ENCODE data around the gene HOXD12. TPM values are rescaled to one million over a fixed set of nuclear protein-coding genes. Genes with fewer than 3 reads are reported as not detected.

The HOXD12 gene
- total RNA-seq, 1 experiment from 2014 or later, result not detected

GRCh38 chr2:176135035-176135440 lies 35.4 kb downstream of the HOXD12 start:
- no peaks in the 10 kb centered on the region for H3K9me3 ChIP-seq (ENCODE audit: insufficient read depth, low read depth)
- no peak overlapping the region for H3K4me3 ChIP-seq
- no TSS peak for BruUV-seq (replicated peaks)
- peaks cover 21% of the 10 kb centered on the region for H3K27me3 ChIP-seq (ENCODE audit: insufficient read depth, low read depth)
- no peak overlapping the region for H3K4me2 ChIP-seq
- ChIA-PET CTCF (no interaction called here), POLR2A (ENCODE audit: unreplicated experiment) (no interaction called here)
- no peak overlapping the region for H3K27ac ChIP-seq
- intact Hi-C loops (cut with micrococcal nuclease; ENCODE audit: unreplicated experiment), result loop anchor here (1.0 to 2.0 kb wide), 2 partner anchors 504 to 517 kb away; no protein-coding TSS in a partner anchor
- H3K4me1 ChIP-seq (replicated peaks; ENCODE audit: insufficient read depth), result no peaks in the 10 kb centered on the region
- no peaks in the 10 kb centered on the region for H4K20me1 ChIP-seq (ENCODE audit: insufficient read depth)
- no peaks in the 10 kb centered on the region for H3K79me2 ChIP-seq (ENCODE audit: low read depth)
- H2AFZ ChIP-seq, result no peak overlapping the region
- no peaks in the 10 kb centered on the region for H3F3A ChIP-seq (ENCODE audit: insufficient read depth, low read depth)
- no peak for DNase-seq
- no peaks in the 10 kb centered on the region for H3K36me3 ChIP-seq (ENCODE audit: low read depth)
- TF ChIP-seq, protein P1, sequence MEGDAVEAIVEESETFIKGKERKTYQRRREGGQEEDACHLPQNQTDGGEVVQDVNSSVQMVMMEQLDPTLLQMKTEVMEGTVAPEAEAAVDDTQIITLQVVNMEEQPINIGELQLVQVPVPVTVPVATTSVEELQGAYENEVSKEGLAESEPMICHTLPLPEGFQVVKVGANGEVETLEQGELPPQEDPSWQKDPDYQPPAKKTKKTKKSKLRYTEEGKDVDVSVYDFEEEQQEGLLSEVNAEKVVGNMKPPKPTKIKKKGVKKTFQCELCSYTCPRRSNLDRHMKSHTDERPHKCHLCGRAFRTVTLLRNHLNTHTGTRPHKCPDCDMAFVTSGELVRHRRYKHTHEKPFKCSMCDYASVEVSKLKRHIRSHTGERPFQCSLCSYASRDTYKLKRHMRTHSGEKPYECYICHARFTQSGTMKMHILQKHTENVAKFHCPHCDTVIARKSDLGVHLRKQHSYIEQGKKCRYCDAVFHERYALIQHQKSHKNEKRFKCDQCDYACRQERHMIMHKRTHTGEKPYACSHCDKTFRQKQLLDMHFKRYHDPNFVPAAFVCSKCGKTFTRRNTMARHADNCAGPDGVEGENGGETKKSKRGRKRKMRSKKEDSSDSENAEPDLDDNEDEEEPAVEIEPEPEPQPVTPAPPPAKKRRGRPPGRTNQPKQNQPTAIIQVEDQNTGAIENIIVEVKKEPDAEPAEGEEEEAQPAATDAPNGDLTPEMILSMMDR (conservative IDR thresholded peaks at IDR 0.05), result no peak; the same call in 1 of the 2 replicates
- no peak for TF ChIP-seq EZH2 (IDR thresholded peaks at IDR 0.05; ENCODE audit: low read depth)
- H3K9me2 ChIP-seq (ENCODE audit: insufficient read depth), result no peaks in the 10 kb centered on the region

DNA sequence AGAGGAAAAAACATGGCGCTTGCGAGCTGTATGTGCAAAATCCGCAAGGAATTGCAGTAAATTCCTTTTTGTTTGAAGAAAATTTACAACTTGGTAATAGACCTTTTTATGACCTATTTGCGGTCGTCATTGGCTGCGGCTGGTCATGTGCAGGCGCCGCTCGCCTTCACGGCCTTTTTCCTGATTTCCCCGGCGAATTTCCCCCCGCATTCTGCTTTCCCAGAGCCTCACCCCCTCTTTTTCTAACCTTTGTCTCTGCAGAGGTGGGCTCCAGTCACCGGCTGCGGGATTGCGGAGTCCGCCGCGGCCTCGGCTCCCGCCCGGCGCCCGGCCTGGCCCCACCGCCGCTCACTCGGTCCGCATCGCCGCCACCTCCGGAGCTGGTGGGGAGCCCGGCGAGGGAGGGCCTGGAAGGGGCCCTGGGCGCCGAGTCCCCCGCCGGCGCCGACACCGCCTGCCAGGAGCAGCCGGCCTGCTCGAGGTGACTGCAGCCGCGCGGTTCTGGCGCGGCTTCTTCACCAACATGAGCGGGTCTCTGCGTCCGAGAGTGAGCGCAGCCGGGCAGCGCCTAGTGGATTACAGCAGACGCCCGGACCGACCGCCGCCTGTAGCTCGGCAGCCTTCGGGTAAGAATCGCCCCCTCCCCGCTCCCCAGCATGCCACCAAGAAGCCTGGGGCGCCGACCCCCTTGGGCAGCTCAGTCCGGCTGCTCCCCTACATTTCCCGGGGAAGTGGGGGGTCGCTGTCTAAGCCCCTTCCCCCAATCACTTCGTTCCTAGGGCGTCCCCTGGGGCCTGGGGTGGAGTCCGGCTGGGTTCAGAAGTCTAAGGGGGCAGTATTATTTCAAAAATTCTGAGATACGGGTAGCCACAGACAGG lies 37.0 kb downstream of the HOXD12 start:
- POLR2A ChIA-PET (ENCODE audit: unreplicated experiment), result no interaction called here
- H3K4me3 ChIP-seq, result no peak overlapping the region
- H3K4me2 ChIP-seq, result no peak overlapping the region

DNA sequence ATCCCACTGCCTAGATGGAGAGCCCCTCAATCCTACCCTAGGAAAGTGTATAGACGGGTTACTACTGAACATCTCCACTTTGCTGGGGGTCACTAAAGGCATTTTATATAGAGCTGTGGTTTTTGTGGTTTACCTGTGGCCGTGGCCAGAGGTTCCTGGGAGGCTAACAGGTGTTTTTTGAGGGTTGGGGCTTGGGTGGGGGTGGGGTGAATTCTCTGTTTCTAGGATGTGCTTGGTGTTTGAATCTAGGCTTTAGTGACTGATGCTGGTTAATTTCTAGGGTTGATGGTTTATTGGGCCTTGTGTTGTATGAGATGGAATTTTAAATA lies 37.6 kb downstream of the HOXD12 start:
- ChIA-PET CTCF (no interaction called here), POLR2A (ENCODE audit: unreplicated experiment) (no interaction called here)
- Histone ChIP-seq H3K27me3 (ENCODE audit: insufficient read depth, low read depth) (peaks cover 7% of the 10 kb centered on the region; the same call in 1 of the 2 replicates), H3K9me3 (ENCODE audit: insufficient read depth, low read depth) (no peaks in the 10 kb centered on the region), H3K4me1 (replicated peaks; ENCODE audit: insufficient read depth) (no peaks in the 10 kb centered on the region), H3F3A (ENCODE audit: insufficient read depth, low read depth) (no peaks in the 10 kb centered on the region), H3K79me2 (ENCODE audit: low read depth) (no peaks in the 10 kb centered on the region), H3K27ac (no peak overlapping the region), H3K36me3 (ENCODE audit: low read depth) (no peaks in the 10 kb centered on the region), H3K4me2 (no peak overlapping the region), H4K20me1 (ENCODE audit: insufficient read depth) (no peaks in the 10 kb centered on the region), H2AFZ (no peak overlapping the region), H3K4me3 (no peak overlapping the region), H3K9me2 (ENCODE audit: insufficient read depth) (no peaks in the 10 kb centered on the region)
- no peak for DNase-seq
- BruUV-seq (replicated peaks), result no TSS peak
- intact Hi-C loops (cut with micrococcal nuclease; ENCODE audit: unreplicated experiment), result no loop called here
- TF ChIP-seq, protein P1 (conservative IDR thresholded peaks at IDR 0.05), result no peak
- no peak for TF ChIP-seq EZH2 (IDR thresholded peaks at IDR 0.05; ENCODE audit: low read depth)

More for the DNA sequence above, 37.0 kb downstream of the HOXD12 start:
- DNase-seq, result no peak
- H3F3A ChIP-seq (ENCODE audit: insufficient read depth, low read depth), result no peaks in the 10 kb centered on the region
- H3K27ac ChIP-seq, result no peak overlapping the region
- no peaks in the 10 kb centered on the region for H3K4me1 ChIP-seq (replicated peaks; ENCODE audit: insufficient read depth)
- no peaks in the 10 kb centered on the region for H3K79me2 ChIP-seq (ENCODE audit: low read depth)
- TF ChIP-seq EZH2 (IDR thresholded peaks at IDR 0.05; ENCODE audit: low read depth), result no peak
- TF ChIP-seq, protein P1 (conservative IDR thresholded peaks at IDR 0.05), result no peak
- H4K20me1 ChIP-seq (ENCODE audit: insufficient read depth), result no peaks in the 10 kb centered on the region
- CTCF ChIA-PET, result no interaction called here
- H3K36me3 ChIP-seq (ENCODE audit: low read depth), result no peaks in the 10 kb centered on the region
- H3K9me3 ChIP-seq (ENCODE audit: insufficient read depth, low read depth), result no peaks in the 10 kb centered on the region
- H2AFZ ChIP-seq, result no peak overlapping the region
- BruUV-seq (replicated peaks), result no TSS peak
- intact Hi-C loops (cut with micrococcal nuclease; ENCODE audit: unreplicated experiment), result no loop called here
- no peaks in the 10 kb centered on the region for H3K9me2 ChIP-seq (ENCODE audit: insufficient read depth)
- peaks cover 8% of the 10 kb centered on the region for H3K27me3 ChIP-seq (ENCODE audit: insufficient read depth, low read depth)
